GM21529 (cell line): ENCODE results near the gene CHPF2.

Experiments
- ATAC-seq: cut with Tn5 transposase; IDR thresholded peaks from one replicate; pipeline ENCODE4 v1.9.1; 2021; ENCODE audit not compliant: unreplicated experiment

CHPF2 gene

DNA sequence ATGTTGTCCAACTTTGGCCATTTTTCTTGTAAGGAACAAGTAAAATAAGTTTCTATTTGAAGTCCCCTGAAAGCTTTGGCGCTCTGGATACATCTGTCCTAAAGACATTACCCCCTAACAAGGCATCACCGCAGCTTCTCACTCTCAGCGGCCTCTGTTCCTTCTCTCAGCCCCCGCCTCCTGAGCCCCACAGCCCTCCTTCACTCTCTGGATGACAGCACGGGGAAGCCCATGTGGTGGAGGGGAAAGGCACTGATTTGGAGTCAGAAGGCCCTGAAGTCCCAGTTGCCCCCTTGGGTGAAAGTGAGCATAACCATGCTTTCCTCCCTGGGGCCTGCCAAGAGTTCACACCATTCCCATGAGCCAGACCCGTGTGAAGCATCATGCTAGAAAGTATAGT is 26.6 kb upstream of the CHPF2 start:
- no peak for ATAC-seq

GRCh38 chr7:151206914-151207313 is 25.4 kb upstream of the CHPF2 start:
- ATAC-seq: no peak

- no peak for ATAC-seq
Observed at GRCh38 chr7:151207315-151207714, 25.0 kb upstream of the CHPF2 start.

DNA sequence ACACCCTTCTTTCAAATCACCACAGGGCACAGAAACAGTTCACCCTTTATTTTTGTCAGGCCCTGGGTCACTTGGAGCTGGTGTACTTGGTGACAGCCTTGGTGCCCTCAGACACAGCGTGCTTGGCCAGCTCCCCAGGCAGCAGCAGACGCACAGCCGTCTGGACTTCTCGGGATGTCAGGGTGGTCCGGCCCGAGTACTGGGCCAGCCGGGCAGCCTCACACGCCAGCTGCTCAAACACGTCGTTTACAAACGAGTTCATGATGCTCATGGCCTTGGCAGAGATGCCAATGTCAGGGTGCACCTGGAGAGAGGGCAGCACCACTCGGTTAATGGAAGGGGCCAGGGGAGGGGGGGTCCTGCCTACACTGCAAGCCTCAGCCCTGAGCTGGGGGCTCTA is 24.5 kb upstream of the CHPF2 start:
- ATAC-seq: no peak

- no peak for ATAC-seq
Observed at GRCh38 chr7:151208253-151208862, 23.9 kb upstream of the CHPF2 start.

DNA sequence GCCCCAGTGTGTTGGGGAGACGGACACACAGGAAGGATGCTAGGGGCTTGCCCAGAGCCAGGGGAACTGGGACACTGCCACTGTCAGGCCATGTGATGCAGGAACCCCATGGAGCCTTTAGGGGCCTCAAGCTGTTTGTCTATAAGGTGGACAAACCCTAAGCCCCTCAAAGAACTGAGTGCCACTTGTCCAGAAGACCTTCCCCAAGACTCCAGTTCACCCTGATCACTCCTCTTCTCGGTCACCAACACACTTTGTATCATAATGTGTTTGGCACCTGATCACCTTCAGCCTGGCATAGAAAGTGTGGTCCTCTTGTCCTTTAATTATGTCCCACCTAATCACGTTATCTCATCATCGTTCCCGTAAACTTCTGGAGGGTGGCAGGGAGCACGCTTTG is 22.7 kb upstream of the CHPF2 start:
- no peak for ATAC-seq

DNA sequence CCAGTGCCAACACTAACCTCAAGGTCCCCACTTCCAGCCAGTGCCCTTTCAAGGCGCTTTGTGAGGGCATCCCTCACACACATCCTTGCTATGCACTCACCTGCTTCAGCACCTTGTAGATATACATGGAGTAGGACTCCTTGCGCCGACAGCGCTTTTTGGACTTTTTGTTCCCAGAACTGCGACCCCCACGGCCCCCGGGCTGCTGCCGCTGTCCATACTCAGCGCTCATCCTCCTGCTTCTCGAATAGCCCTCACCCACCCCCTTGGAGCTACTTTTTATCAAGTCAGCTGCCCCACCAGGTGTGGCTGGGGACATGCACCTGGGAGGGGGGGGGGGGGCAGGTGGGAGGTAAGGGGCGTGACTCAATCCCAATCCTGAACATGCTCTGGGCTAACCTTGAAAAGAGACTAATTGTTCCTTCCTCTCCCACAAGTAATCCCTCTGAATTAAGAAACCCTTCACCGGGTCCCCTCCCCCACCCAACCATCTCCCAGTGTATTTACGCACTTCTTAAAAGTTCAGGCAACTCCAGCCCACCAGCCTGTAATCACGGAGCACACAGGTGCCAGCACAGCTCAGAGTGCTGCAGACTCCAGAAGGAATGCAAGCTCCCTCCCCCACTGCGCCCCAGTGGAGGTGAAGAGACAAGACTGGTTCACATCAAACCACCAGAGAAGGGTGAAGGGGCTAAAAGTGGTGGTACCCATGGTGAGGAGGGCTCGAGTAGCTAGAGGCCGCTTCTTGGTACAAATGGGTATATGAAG is 22.0 kb upstream of the CHPF2 start, which contains the start of gene H2BK1:
H2BK1 (minus strand) TSS at position 402 of the 768 bp plus-strand sequence; CDS start at position 232, 170 bp downstream.
- no peak for ATAC-seq

DNA sequence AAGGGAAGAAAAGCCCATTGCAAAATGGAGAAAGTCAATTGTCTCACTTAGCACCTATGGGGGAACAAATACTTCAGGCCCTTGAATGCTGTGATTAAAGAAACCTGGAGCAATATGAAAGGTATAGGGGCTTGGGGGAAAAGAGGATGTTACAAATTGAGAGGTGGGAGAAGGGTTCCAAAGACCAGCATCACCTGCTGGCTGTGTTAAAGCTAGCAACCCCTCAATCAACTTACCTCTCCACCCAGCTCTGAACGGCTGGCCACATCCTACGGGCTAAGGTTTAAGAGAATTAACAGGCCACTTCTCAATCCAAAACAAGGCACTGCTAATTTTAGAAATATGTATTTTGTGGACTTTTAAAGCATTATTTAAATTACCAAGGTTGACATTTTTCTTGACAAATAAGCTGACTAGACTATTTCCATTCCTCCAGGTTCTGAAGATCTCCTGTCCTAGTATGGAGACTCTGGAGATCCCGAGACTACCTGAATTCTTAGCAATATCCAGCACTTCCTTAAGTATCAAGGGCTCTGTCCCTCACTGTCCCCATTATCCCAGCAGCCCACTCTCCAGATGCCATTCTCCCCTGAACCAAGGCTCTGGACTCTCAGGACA is 21.0 kb upstream of the CHPF2 start:
- no peak for ATAC-seq

DNA sequence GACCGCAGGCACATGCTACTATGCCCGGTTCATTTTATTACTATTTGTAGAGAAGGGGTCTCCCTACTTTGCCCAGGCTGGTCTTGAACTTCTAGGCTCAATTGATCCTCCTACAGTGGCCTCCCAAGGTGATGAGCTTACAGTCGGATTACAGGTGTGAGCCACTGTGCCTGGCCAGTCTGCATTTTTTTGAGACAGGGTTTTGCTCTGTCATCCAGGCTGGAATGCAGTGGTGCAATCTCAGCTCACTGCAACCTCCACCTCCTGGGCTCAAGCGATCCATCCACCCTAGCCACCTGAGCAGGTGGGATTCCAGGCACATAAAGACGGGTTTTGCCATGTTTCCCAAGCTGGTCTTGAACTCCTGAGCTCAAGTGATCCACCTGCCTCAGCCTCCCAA is 19.7 kb upstream of the CHPF2 start:
- ATAC-seq: no peak

GRCh38 chr7:151213826-151214225 is 18.5 kb upstream of the CHPF2 start:
- ATAC-seq: no peak

- no peak for ATAC-seq
Observed at GRCh38 chr7:151215396-151215795, 16.9 kb upstream of the CHPF2 start.

- ATAC-seq: no peak
Observed at GRCh38 chr7:151218170-151218569, 14.1 kb upstream of the CHPF2 start.

DNA sequence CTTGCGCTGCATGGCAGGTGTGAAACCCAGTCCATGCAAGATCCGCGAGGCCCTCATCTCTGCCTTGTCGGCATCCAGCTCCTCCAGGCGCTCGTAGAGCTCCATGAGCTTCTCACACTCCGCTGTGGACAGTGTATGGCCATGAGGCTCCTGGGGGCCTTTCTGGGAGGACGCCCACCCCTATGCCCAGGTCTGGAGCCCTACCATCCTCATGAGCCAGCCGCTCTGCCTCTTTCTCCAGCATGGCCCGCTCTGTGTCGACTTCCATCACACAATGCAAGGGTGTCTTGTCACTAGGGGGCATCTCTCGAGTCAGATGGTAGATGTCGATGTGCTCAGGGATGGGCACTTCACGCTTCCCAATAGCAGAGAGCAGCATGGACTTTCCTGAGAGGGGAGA is 8.6 kb upstream of the CHPF2 start:
- ATAC-seq: no peak

- no peak for ATAC-seq
Observed at GRCh38 chr7:151225948-151226510, 6.3 kb upstream of the CHPF2 start.

DNA sequence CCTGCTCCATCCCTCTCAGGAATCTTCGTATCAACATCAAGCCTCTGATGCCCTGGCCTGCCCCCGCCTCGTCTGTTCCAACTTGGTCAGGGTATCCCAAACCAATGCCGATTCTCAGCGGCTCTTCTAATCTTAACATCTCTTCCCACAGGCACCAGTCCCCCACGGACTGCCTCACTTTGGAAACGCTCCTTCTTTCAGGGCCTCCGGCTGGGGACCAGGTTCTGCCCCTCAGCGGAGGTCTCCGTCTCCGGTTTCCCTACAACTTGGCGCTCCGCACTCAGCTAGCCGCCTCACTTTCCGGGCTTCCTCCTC is 5.8 kb upstream of the CHPF2 start:
- no peak for ATAC-seq

DNA sequence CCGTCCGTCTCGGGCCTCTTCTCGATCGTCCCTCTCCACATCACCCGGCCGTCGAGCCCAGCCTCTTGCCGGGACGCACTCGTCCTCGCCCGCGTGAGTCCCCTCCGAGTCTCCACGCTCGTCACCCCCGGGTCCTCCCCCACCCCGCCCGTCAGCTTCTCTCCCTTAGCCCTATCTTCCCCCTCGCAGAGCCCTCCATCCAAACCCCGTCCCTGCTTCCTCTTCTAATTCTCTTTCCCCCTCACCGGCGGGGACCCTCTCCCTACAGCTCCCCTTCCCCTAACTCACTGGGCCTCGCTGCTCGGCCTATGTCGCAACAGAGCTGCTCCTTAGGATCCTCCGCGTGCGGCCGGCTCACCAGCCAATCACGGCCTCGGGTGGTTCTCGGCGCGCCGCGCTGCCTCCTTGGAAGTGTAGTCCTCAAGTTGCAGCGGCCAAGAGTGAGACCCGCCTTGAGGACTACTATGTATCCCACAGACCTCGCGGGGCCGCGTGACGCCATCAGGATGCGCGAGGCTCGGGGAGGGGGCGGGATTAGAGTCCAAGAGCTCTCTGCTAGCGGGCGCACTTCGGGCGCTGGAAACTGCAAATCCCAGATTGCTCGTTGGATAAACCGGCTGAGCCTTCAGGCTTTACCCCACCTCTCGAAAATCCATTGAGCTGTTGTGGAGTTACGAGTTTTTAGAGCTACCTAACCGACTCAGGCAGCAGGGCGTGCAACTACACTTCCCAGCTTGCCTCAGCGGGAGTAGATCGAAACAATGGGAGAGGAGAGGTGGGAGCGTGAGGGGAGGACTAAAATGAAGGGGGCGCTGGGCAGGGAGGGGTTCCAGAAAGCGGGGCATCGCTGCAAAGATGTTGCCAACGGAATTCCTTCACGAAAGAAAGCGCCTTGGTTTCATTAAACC is 5.2 kb upstream of the CHPF2 start, which contains the start of gene ABCF2:
ABCF2 (minus strand) TSS at position 331 of the 908 bp plus-strand sequence. CDS start 747 bp downstream, outside the sequence.
- peak; percentile 99 for ATAC-seq

DNA sequence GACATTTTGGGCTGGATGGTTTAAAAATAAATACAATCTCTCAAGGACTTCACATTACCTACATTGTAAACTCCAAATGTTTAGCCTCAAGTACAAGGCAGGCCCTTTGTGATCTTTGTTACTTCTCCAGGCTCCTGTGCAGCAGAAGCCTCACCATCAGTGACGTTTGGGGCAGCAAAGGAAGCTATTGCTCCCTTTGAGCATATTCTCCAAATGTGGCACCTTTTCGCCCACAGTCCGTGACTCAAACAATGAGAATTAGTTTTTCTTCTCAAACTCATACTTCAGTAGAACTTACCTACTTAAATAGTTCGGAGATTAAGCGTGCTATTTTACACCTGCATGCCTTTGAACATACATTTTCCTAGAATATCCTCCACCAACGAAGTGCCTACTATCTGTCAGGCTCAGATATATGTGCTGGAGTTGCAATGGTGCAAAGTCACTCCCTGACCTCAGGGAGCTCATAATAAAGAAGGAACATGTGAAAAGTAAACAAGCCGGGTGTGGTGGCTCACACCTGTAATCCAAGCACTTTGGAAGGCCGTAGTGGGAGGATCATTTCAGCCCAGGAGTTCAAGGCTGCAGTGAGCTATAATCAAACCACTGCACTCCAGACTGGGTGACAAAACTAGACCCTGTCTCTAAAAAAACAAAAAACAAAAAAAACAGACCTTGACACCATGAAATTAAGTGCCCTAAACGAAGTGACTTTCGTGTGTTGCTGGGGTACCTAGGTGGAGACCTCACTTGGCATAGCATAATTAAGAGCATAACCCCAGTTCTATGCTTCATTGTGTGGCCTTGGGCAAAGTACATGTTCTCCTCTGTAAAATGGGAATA is 4.0 kb upstream of the CHPF2 start:
- ATAC-seq: no peak

GRCh38 chr7:151229249-151229648 is 3.0 kb upstream of the CHPF2 start:
- no peak for ATAC-seq

DNA sequence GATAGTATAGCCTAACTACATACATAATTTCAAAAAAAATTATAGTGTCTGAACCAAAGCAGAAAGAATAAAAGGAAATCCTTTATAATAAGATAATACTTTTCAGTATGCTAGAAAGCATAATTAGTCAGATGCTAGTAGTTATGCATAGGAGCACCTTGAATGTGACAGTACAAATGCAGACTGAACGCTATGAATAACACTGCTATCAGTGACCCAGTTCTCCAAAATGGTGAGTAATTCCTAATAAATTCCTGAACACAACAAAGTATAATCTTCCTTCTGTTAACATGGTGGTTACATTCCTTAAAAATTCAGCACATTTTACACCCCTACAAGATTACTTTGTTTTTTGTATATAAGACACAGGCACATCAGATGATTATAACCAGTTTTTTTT is 1.2 kb upstream of the CHPF2 start:
- ATAC-seq: no peak
